WTC11 (cell line): Measurements from ENCODE around the gene AGTR1.

ENCODE experiments used
- ATF3 ChIP-seq: sonication (generic); formaldehyde crosslinking; conservative IDR thresholded peaks from 2 replicates; pipeline ENCODE4 v1.8.1; 2022; ENCODE audit warnings: mild to moderate bottlenecking, missing genetic modification reagents
- CTCF ChIP-seq: fragments of 200-600 bp; IDR thresholded peaks from 2 replicates; pipeline ENCODE4 v1.8.0; 2022; ENCODE audit warnings: antibody characterized with exemption
- KAT7 ChIP-seq: sonication (generic); formaldehyde crosslinking; IDR thresholded peaks from 2 replicates; pipeline ENCODE4 v1.8.1; 2023; ENCODE audit warnings: missing genetic modification reagents, mild to moderate bottlenecking, borderline replicate concordance
- NR1H2 ChIP-seq: sonication (generic); formaldehyde crosslinking; IDR thresholded peaks from 2 replicates; pipeline ENCODE4 v1.9.0; 2021; ENCODE audit warnings: mild to moderate bottlenecking, moderate library complexity, missing genetic modification reagents
- USF2 ChIP-seq: sonication (generic); formaldehyde crosslinking; IDR thresholded peaks from 2 replicates; pipeline ENCODE4 v1.8.1; 2023; ENCODE audit warnings: mild to moderate bottlenecking, missing genetic modification reagents, moderate library complexity

GRCh38 chr3:148723631-148724030, 25.9 kb downstream of the AGTR1 start:
- TF ChIP-seq ATF3 (CRISPR knock-in tag): no peak
- no peak for TF ChIP-seq CTCF
- no peak for TF ChIP-seq USF2 (CRISPR knock-in tag)
- TF ChIP-seq KAT7: no peak
- TF ChIP-seq NR1H2 (CRISPR knock-in tag): no peak
